Measurements from ENCODE around the gene RAB22A. TPM values are rescaled to one million over a fixed set of nuclear protein-coding genes. Genes with fewer than 3 reads are reported as not detected.

The RAB22A gene
- total and polyA plus RNA-seq, 2 donors (not counting 3 experiments of a cell fraction or from before 2014, with no cell fraction given), result 8.6 to 16.3 TPM

DNA sequence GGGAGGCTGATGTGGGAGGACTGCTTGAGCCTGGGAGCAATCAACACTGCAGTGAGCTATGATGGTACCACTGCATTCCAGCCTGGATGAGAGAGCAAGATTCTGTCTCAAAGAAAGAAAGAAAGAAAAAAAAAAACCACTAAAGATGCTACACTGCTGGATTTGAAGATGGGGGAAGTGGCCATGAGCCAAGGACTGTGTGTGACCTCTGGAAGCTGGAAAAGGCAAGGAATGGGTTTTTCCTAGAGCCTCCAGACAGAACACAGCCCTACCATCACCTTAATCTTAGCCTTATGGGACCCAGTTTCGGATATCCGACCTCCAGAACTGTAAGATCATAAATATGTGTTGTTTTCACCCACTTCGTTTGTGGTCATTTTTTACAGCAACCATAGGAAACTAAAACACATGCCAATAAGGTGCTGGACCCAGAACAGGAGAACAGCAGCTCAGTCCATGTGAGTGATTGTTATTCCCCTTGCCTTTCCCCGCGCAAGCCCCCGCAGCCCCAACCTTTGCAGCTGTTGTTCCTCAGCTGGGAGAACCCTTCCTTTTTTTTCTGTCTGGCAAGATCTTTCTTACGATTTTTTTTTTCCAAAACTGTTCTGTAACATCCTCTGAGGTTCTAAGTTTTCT is 68.4 kb downstream of the RAB22A start:
- Histone ChIP-seq H3K27me3 (ENCODE audit: control insufficient read depth in 2 of 2, insufficient read depth in 2 of 2, low read length in 2 of 2) (no peaks in the 10 kb centered on the region), H2AFZ (ENCODE audit: low read depth, low read length) (no peak overlapping the region), H3K4me1 (ENCODE audit: control insufficient read depth, extremely low read depth, insufficient read depth, low read length) (no peaks in the 10 kb centered on the region), H3K9ac (replicated peaks; ENCODE audit: extremely low read depth, insufficient read depth, low read length) (no peak overlapping the region), H3K36me3 (ENCODE audit: control insufficient read depth in 2 of 2, extremely low read depth in 1 of 2, insufficient read depth in 2 of 2, low read length in 2 of 2) (no peaks in the 10 kb centered on the region), H3K9me1 (replicated peaks; ENCODE audit: control insufficient read depth, extremely low read depth, insufficient read depth, low read length) (no peaks in the 10 kb centered on the region), H3K9me3 (replicated peaks; ENCODE audit: control insufficient read depth, insufficient read depth, low read length) (no peaks in the 10 kb centered on the region), H3K27ac (ENCODE audit: insufficient read depth, low read depth, low read length) (no peak overlapping the region), H3K79me2 (ENCODE audit: control insufficient read depth, insufficient read depth, low read length) (no peaks in the 10 kb centered on the region), H4K20me1 (replicated peaks; ENCODE audit: control insufficient read depth, extremely low read depth, insufficient read depth, low read length) (no peaks in the 10 kb centered on the region), H3K4me3 (replicated peaks in 1 of 3; ENCODE audit: insufficient read depth in 1 of 3, low read depth in 1 of 3, low read length in 3 of 3) (no peak overlapping the region), H3K4me2 (ENCODE audit: insufficient read depth, low read length) (no peak overlapping the region)
- FAIRE-seq (no peak), DNase-seq (ENCODE audit: low read depth, low spot score) (no peak)
- ChIA-PET CTCF (interaction anchor here (0.8 to 1.8 kb wide), 5 partner anchors 10 to 18 kb away, joined by 3 to 6 read pairs (median 3); partner anchors contain the start of gene VAPB), POLR2A (no interaction called here)
- TF ChIP-seq POLR2A (IDR thresholded peaks at IDR 0.05; ENCODE audit: low read depth, low read length) (no peak), MYC (IDR thresholded peaks at IDR 0.05; ENCODE audit: low read depth, low read length) (no peak), JUN (IDR thresholded peaks at IDR 0.05; ENCODE audit: borderline replicate concordance, insufficient read depth, insufficient read length, low read depth) (no peak), POLR2AphosphoS5 (IDR thresholded peaks at IDR 0.05; ENCODE audit: insufficient read depth, low read depth, low read length) (no peak), FOS (IDR thresholded peaks at IDR 0.05; ENCODE audit: borderline replicate concordance, insufficient read depth, low read length) (no peak), EZH2 (IDR thresholded peaks at IDR 0.05; ENCODE audit: borderline replicate concordance, low read depth, low read length, severe bottlenecking) (no peak), GATA2 (IDR thresholded peaks at IDR 0.05; ENCODE audit: insufficient read depth, insufficient read length, low read depth, low read length) (no peak)
- TF ChIP-seq, protein P1, sequence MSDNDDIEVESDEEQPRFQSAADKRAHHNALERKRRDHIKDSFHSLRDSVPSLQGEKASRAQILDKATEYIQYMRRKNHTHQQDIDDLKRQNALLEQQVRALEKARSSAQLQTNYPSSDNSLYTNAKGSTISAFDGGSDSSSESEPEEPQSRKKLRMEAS (IDR thresholded peaks at IDR 0.05; ENCODE audit: insufficient read depth, insufficient read length), result no peak
- TF ChIP-seq, protein P2, sequence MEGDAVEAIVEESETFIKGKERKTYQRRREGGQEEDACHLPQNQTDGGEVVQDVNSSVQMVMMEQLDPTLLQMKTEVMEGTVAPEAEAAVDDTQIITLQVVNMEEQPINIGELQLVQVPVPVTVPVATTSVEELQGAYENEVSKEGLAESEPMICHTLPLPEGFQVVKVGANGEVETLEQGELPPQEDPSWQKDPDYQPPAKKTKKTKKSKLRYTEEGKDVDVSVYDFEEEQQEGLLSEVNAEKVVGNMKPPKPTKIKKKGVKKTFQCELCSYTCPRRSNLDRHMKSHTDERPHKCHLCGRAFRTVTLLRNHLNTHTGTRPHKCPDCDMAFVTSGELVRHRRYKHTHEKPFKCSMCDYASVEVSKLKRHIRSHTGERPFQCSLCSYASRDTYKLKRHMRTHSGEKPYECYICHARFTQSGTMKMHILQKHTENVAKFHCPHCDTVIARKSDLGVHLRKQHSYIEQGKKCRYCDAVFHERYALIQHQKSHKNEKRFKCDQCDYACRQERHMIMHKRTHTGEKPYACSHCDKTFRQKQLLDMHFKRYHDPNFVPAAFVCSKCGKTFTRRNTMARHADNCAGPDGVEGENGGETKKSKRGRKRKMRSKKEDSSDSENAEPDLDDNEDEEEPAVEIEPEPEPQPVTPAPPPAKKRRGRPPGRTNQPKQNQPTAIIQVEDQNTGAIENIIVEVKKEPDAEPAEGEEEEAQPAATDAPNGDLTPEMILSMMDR (IDR thresholded peaks at IDR 0.05; ENCODE audit: extremely low read depth in 1 of 2, insufficient read depth in 1 of 2, low read depth in 1 of 2, low read length in 2 of 2), result no peak
- dilution Hi-C loops (cut with MboI; ENCODE audit: extremely low pct_ligation_motif_present, low sequenced_read_pairs) (no loop called here), intact Hi-C loops (cut with micrococcal nuclease) (no loop called here)
- BruUV-seq (replicated peaks), result no TSS peak
